Endothelial cell of umbilical vein (primary cell): Measurements from ENCODE around the gene NAGPA.

Experiments
- MAX ChIP-seq: IDR thresholded peaks from 2 replicates; pipeline ENCODE4 v1.6.1; 2011; ENCODE audit not compliant: insufficient read depth, insufficient read length
- POLR2AphosphoS5 ChIP-seq: IDR thresholded peaks from 2 replicates; pipeline ENCODE4 v1.6.1; 2012; ENCODE audit warnings: low read depth, mild to moderate bottlenecking, control low read depth, low read length, moderate library complexity; ENCODE audit not compliant: insufficient read depth

- TF ChIP-seq POLR2AphosphoS5 = no peak
- TF ChIP-seq MAX = peak; percentile 27
These were observed 46.0 kb downstream of the NAGPA start for GRCh38 chr16:4987580-4988374.
